SH-SY5Y (cell line): ENCODE data around the gene FSTL5.

Source experiments
- GATA2 ChIP-seq: IDR thresholded peaks from 2 replicates; pipeline ENCODE4 v1.6.1; 2011; ENCODE audit warnings: mild to moderate bottlenecking, low read depth, low read length
- GATA3 ChIP-seq: IDR thresholded peaks from 2 replicates; pipeline ENCODE4 v1.6.1; 2011; ENCODE audit warnings: low read depth, mild to moderate bottlenecking, low read length, moderate library complexity

DNA sequence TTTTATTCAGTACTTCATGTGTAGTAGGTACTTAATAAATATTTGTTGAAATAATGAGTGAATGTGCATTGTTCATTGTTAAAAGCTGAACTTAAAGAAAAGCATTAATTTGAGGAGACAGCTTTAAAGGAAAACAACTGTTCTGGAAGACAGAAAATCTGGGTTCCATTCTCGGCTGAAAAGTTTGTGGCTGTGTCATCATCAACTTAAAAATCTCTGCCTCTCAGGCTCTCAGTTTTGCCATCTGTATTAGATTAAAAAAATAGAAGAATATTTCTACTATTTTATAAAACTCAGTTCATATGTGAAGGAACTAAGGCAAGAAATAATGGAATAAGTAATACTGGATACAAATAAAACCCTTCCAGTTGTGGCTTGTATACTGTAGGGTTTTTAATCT lies 62.5 kb downstream of the FSTL5 start:
- TF ChIP-seq GATA3 (no peak), GATA2 (no peak)
